ENCODE measurements around the gene TBX21.
"Not testable (repeated sequence)": the region's sequence is repeated elsewhere in the genome, so short reads cannot be mapped to it uniquely, and the experiment has no call there.

Gene TBX21

DNA sequence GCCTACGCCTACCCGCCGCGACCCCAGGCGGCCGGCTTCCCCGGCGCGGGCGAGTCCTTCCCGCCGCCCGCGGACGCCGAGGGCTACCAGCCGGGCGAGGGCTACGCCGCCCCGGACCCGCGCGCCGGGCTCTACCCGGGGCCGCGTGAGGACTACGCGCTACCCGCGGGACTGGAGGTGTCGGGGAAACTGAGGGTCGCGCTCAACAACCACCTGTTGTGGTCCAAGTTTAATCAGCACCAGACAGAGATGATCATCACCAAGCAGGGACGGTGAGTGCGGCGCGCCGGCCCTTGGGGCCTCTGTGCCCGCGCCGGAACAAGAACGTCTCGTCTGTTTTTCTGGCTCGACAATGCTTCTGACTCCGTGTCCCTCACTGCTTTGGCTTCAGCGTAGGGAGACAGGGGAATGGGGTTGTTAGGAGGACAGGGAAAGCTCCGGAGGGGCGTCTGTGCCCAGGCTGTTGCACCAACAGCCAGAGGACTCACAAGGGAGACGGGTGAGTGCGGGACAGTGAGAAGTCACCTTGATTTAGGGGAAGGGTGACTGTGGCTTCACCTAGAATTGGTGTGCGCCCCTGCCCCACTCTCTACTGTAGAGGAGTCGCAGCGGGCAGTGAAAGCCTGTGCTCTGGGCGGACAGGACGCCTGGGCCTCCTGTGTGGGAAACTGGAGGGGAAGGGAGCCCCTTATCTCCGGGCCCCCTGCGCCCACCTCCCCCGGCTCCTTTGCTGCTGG, 806 bp downstream of the TBX21 start:
- DNase-seq (ENCODE audit: low spot score), result peak; percentile 31

DNA sequence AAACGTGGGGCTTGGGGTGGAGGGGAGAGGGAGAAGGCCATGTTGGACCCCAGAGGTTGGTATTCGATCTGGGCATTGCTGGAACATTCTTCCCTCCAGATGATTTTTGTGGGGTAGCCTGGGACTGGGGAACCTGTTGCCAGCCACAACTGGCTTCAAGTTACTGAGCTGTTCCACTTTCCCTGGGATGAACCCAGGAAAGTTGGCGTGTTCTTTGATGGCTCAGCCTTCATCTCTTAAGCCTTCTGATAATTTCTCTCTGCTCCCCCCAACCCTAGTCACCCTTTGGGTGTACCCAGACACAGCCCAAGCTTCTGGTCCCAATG, 2.1 kb downstream of the TBX21 start:
- DNase-seq (ENCODE audit: low spot score), result no peak

- peak; percentile 70 for DNase-seq (ENCODE audit: low spot score)
Observed at GRCh38 chr17:47735536-47736011, 2.5 kb downstream of the TBX21 start.

DNA sequence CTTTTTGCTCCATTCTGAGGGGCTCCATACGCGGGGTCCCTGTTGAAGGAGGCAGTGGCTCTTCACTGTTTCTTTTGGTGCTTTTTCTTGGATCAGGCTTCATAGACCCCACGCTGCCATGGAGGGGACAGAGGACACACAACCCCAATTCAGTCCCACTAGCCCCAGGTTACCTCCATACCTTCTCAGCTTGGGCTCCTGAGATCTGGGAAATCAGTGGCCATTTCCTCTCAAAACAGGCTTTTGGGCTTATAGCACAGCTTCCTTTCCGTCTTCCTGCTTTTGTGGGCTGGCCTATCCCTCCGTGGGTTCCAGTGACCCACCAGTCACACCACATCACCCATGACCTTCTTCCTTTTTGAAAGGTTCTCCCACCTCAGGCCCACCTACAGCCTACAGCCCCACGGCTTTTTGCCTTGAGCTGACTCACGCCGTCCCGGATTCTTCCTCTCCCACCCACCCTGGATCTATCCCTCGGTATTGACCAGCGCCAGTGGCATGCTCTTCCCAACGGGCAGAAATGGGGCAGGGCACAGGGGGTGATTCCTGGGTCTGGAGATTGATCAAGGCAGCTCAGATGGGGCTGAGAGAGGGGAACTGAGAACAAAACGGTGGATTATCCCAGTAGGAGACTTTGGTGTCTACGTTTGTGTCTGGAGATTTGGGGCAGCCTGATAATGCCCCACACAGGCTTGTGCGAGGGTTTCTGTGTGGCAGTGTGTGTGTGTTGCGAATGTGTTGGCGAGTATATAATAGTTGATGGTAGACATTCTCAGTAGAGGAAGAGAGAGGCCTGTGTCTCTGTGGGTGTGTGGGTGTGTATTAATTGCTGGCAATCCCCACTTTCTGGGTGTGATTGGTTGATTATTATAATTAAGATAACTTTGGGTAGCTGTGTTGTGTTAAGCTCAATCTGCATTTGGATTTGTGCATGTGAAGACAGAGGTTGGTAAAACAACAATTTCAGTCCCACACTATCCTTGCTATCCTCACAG, 3.8 kb downstream of the TBX21 start:
- no peak for DNase-seq (ENCODE audit: low spot score)

- DNase-seq (ENCODE audit: low spot score), result no peak
Observed at GRCh38 chr17:47738178-47738577, 5.1 kb downstream of the TBX21 start.

DNA sequence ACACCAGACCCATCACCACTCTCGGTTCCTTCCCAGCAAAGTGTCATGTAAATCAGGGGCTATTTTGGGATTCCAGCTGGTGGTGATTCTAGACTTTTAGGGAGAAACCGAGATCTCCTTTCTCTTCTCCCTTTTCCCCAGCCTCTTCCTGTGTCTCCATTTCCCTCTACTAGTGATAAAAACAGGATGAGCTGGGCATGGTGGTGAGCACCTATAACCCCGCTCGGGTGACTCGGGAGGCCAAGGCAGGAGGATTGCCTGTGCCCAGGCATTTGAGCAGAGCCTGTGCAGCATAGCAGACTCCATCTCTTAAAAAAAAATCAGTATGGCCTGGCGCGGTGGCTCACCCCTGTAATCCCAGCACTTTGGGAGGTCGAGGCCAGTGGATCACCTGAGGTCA, 6.1 kb downstream of the TBX21 start:
- DNase-seq (ENCODE audit: low spot score), result no peak

- not testable (repeated sequence) for DNase-seq (ENCODE audit: low spot score)
Observed at GRCh38 chr17:47739945-47740344, 6.9 kb downstream of the TBX21 start.

GRCh38 chr17:47741109-47741792, 8.2 kb downstream of the TBX21 start:
- no peak for DNase-seq (ENCODE audit: low spot score)

DNA sequence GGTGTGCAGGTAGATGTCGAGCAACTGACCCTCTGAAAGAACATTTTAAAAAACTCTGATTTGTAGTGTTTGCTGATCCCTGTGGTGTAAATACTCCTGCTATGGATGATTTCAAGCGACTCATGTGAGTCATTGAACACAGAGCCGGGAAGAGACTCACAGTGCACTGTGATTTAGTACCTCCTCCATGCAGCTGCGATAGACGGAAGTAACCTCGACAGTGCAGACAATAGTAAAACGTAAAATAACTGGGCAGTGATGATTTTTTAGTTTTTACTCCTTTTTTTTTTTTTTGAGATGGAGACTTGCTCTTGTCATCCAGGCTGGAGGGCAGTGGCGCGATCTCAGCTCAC, 8.7 kb downstream of the TBX21 start:
- peak; percentile 29 for DNase-seq (ENCODE audit: low spot score)

DNA sequence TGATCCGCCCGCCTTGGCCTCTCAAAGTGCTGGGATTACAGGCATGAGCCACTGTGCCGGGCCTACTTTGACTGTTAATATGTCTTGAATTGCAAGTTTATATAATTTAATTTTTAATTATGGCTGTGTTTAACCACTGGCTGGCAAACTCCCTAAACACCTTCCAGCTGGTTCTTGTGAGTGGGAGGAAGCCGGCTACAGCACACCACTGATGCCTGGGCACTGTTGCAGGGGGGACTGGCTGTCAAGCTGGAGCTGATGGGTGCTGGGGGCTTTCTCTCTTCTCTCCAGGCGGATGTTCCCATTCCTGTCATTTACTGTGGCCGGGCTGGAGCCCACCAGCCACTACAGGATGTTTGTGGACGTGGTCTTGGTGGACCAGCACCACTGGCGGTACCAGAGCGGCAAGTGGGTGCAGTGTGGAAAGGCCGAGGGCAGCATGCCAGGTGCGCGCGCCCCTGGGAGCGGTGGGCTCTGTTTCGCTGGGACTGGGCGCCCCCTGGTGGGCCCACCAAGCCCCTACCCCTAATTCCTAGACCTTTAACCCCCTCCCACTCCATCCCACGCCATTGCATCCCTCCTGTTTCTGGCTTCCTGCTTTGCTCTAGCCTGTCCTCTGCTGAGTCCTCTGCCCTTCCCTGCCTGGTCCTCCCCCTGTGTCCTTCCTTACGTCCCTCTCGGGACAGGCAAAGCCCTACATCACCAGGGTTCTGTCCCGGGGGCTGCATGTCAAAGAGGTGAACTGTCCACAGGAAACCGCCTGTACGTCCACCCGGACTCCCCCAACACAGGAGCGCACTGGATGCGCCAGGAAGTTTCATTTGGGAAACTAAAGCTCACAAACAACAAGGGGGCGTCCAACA, 9.5 kb downstream of the TBX21 start:
- peak; percentile 64 for DNase-seq (ENCODE audit: low spot score)

- no peak for DNase-seq (ENCODE audit: low spot score)
Observed at GRCh38 chr17:47744168-47745036, 11.4 kb downstream of the TBX21 start.

DNA sequence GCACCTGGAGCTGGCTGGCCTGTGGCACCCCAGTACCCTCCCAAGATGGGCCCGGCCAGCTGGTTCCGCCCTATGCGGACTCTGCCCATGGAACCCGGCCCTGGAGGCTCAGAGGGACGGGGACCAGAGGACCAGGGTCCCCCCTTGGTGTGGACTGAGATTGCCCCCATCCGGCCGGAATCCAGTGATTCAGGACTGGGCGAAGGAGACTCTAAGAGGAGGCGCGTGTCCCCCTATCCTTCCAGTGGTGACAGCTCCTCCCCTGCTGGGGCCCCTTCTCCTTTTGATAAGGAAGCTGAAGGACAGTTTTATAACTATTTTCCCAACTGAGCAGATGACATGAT, 12.0 kb downstream of the TBX21 start:
- DNase-seq (ENCODE audit: low spot score), result no peak

GRCh38 chr17:47751471-47751870, 18.4 kb downstream of the TBX21 start:
- no peak for DNase-seq (ENCODE audit: low spot score)

- no peak for DNase-seq (ENCODE audit: low spot score)
Observed at GRCh38 chr17:47757386-47757785, 24.4 kb downstream of the TBX21 start.

DNA sequence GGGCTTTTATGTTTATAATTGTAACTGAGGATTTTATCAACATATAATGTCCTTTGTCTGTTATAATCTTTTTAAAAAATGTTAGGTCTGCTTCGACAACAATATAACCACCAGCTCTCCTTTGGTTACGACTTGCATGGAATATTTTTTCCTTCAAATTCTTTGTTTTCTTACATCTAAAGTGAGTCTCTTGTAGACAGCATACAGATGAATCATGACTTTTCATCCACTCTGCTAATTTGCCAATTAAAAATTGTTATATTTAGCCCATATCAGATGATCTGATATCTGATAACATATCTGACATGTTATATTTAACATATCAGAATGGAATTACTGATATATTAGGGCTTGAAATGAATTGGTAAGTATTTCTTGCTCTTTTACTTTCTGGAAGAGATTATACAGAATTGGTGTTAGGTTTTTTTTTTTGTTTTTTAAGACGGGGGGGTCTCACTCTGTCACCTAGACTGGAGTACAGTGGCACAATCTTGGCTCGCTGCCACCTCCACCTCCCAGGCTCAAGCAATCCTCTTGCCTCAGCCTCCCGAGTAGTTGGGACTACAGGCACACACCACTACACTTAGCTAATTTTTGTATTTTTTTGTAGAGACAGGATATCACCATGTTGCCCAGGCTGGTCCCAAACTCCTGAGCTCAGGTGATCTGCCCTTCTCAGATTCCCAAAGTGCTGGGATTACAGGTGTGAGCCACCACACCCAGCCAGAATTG, 27.5 kb downstream of the TBX21 start:
- no peak for DNase-seq (ENCODE audit: low spot score)

- no peak for DNase-seq (ENCODE audit: low spot score)
Observed at GRCh38 chr17:47762728-47763127, 29.7 kb downstream of the TBX21 start.

GRCh38 chr17:47763913-47764582, 31.0 kb downstream of the TBX21 start:
- no peak for DNase-seq (ENCODE audit: low spot score)

DNA sequence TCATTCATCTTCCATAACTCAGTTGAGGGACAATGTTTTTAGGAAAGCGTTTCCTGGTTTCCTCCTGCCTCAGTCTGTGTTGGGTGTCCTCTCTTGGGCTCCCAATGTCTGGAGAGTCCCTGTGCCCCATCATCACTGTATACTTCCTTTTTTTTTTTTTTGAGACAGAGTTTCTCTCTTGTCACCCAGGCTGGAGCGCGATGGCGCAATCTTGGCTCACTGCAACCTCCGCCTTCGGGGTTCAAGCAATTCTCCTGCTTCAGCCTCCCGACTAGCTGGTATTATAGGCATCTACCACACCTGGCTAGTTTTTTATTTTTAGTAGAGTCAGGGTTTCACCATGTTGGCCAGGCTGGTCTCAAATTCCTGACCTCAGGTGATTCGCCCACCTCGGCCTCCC, 40.6 kb downstream of the TBX21 start:
- DNase-seq (ENCODE audit: low spot score), result not testable (repeated sequence)

DNA sequence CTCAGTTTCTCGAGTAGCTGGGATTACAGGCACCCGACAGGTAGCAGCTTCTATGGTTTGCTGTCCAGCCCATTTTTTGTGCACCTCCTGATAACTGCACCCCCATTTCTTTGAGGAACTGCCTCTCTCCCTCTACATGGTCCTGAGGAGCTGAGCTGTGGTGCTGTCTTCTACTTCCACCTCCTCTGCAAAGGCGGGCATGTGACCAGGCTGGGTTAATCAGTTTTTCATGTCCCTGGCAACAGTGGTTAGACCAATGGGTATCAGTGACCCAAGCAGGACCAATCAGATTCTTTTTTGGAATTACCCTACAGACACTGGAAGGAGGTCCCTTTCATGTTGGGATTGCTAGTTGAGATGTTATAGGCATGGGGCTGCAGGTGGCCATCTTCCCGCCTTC, 41.3 kb downstream of the TBX21 start:
- DNase-seq (ENCODE audit: low spot score), result no peak
